ENCODE data around the gene ANKRD11. TPM values are rescaled to one million over a fixed set of nuclear protein-coding genes. Genes with fewer than 3 reads are reported as not detected.
A peak's percentile ranks its signal among the peaks of the same experiment; 100 is the strongest.

ANKRD11 gene
- total and polyA plus RNA-seq, 2 donors (not counting 3 experiments of a cell fraction or from before 2014, with no cell fraction given), result 55.8 to 191 TPM

DNA sequence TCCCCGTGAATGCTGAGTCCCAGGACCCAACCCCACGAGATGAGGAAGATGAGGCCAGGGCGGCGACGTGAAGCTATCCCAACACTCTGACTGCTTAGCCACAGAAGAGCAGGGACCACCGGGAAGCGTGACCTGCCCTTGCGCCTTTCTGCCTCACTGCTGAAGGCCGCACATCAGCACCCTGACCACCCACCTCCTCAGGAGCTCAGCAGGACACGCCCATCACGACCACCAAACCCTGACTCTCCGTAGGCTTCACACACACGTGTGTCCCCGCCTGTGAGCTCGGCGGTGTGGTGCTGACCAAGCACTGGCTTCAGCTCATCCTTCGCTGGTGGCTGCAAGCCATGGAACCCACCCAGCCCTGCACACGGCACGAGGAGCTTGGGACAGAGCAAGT lies 175.1 kb downstream of the ANKRD11 start:
- CTCF ChIA-PET, result interaction anchor here (1.0 to 2.4 kb wide), 4 partner anchors 12 to 193 kb away, joined by 3 to 8 read pairs (median 5); partner anchors contain the start of gene SPG7

More for the DNA sequence above, 175.1 kb downstream of the ANKRD11 start:
- POLR2A ChIA-PET, result interaction anchor here (0.5 kb wide), 1 partner anchor 24 kb away, joined by 5 read pairs; no protein-coding TSS in a partner anchor
- Histone ChIP-seq H3K4me3 (replicated peaks in 1 of 3; ENCODE audit: insufficient read depth in 1 of 3, low read depth in 1 of 3, low read length in 3 of 3) (no peak overlapping the region), H3K36me3 (ENCODE audit: control insufficient read depth in 2 of 2, extremely low read depth in 1 of 2, insufficient read depth in 2 of 2, low read length in 2 of 2) (peaks cover 0 to 9% of the 10 kb centered on the region in 2 experiments), H3K79me2 (ENCODE audit: control insufficient read depth, insufficient read depth, low read length) (peaks cover 89% of the 10 kb centered on the region), H3K4me1 (ENCODE audit: control insufficient read depth, extremely low read depth, insufficient read depth, low read length) (peaks cover 58% of the 10 kb centered on the region), H4K20me1 (replicated peaks; ENCODE audit: control insufficient read depth, extremely low read depth, insufficient read depth, low read length) (no peaks in the 10 kb centered on the region), H3K27ac (ENCODE audit: insufficient read depth, low read depth, low read length) (peak overlapping the region; percentile 77), H3K9me1 (replicated peaks; ENCODE audit: control insufficient read depth, extremely low read depth, insufficient read depth, low read length) (no peaks in the 10 kb centered on the region), H2AFZ (ENCODE audit: low read depth, low read length) (no peak overlapping the region), H3K4me2 (ENCODE audit: insufficient read depth, low read length) (no peak overlapping the region), H3K9me3 (replicated peaks; ENCODE audit: control insufficient read depth, insufficient read depth, low read length) (no peaks in the 10 kb centered on the region), H3K27me3 (ENCODE audit: control insufficient read depth in 2 of 2, insufficient read depth in 2 of 2, low read length in 2 of 2) (no peaks in the 10 kb centered on the region), H3K9ac (replicated peaks; ENCODE audit: extremely low read depth, insufficient read depth, low read length) (peak overlapping the region; percentile 6)
- TF ChIP-seq POLR2AphosphoS5 (IDR thresholded peaks at IDR 0.05; ENCODE audit: insufficient read depth, low read depth, low read length), result no peak
- TF ChIP-seq, protein P1, sequence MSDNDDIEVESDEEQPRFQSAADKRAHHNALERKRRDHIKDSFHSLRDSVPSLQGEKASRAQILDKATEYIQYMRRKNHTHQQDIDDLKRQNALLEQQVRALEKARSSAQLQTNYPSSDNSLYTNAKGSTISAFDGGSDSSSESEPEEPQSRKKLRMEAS (IDR thresholded peaks at IDR 0.05; ENCODE audit: insufficient read depth, insufficient read length), result no peak
- TF ChIP-seq MYC (IDR thresholded peaks at IDR 0.05; ENCODE audit: low read depth, low read length), result no peak
- TF ChIP-seq JUN (IDR thresholded peaks at IDR 0.05; ENCODE audit: borderline replicate concordance, insufficient read depth, insufficient read length, low read depth), result no peak
- no peak for TF ChIP-seq EZH2 (IDR thresholded peaks at IDR 0.05; ENCODE audit: borderline replicate concordance, low read depth, low read length, severe bottlenecking)
- no peak for TF ChIP-seq GATA2 (IDR thresholded peaks at IDR 0.05; ENCODE audit: insufficient read depth, insufficient read length, low read depth, low read length)
- TF ChIP-seq, protein P2, sequence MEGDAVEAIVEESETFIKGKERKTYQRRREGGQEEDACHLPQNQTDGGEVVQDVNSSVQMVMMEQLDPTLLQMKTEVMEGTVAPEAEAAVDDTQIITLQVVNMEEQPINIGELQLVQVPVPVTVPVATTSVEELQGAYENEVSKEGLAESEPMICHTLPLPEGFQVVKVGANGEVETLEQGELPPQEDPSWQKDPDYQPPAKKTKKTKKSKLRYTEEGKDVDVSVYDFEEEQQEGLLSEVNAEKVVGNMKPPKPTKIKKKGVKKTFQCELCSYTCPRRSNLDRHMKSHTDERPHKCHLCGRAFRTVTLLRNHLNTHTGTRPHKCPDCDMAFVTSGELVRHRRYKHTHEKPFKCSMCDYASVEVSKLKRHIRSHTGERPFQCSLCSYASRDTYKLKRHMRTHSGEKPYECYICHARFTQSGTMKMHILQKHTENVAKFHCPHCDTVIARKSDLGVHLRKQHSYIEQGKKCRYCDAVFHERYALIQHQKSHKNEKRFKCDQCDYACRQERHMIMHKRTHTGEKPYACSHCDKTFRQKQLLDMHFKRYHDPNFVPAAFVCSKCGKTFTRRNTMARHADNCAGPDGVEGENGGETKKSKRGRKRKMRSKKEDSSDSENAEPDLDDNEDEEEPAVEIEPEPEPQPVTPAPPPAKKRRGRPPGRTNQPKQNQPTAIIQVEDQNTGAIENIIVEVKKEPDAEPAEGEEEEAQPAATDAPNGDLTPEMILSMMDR (IDR thresholded peaks at IDR 0.05; ENCODE audit: extremely low read depth in 1 of 2, insufficient read depth in 1 of 2, low read depth in 1 of 2, low read length in 2 of 2), result no peak
- no peak for TF ChIP-seq FOS (IDR thresholded peaks at IDR 0.05; ENCODE audit: borderline replicate concordance, insufficient read depth, low read length)
- no peak for TF ChIP-seq POLR2A (IDR thresholded peaks at IDR 0.05; ENCODE audit: low read depth, low read length)
- dilution Hi-C loops (cut with MboI; ENCODE audit: extremely low pct_ligation_motif_present, low sequenced_read_pairs) (no loop called here), intact Hi-C loops (cut with micrococcal nuclease) (loop anchor here (5.0 kb wide), 1 partner anchor 172 kb away; no protein-coding TSS in a partner anchor)
- DNase-seq (ENCODE audit: low read depth, low spot score) (no peak), FAIRE-seq (no peak)
- BruUV-seq (replicated peaks), result no TSS peak
